Kidney (tissue), 14 donors: Measurements from ENCODE around the gene PSMC4. TPM values are rescaled to one million over a fixed set of nuclear protein-coding genes. Genes with fewer than 3 reads are reported as not detected.

Experiments used
- DNase-seq, 5 donors: peaks; one replicate each; pipeline ENCODE4 v3.0.0-alpha.2; 2013 to 2020
- FAIRE-seq: peaks from 2 replicates; lab custom pipeline; 2012; peaks lifted over from hg19 to GRCh38; lab: Jason Lieb, UNC
- H3K27ac ChIP-seq, 2 donors: one replicate each; pipeline ENCODE4 v1.7.0; 2013; ENCODE audit warnings: low read depth in 2 of 2, low read length in 2 of 2, inconsistent platforms in 1 of 2
- H3K27me3 ChIP-seq: one replicate; pipeline ENCODE4 v1.7.1; 2013; ENCODE audit warnings: low read length, inconsistent platforms; ENCODE audit not compliant: control insufficient read depth, insufficient read depth
- H3K36me3 ChIP-seq, 3 donors: one replicate each; pipeline versions ENCODE4 v1.7.0 to v1.7.1; 2013; ENCODE audit warnings: low read length in 3 of 3, control low read depth in 1 of 3, inconsistent platforms in 1 of 3; ENCODE audit not compliant: insufficient read depth in 3 of 3, control insufficient read depth in 2 of 3
- H3K4me1 ChIP-seq, 3 donors: one replicate each; pipeline versions ENCODE4 v1.7.0 to v1.7.1; 2013; ENCODE audit warnings: low read length in 3 of 3, inconsistent platforms in 1 of 3, low read depth in 1 of 3; ENCODE audit not compliant: control insufficient read depth in 2 of 3, insufficient read depth in 2 of 3
- H3K4me3 ChIP-seq, 3 donors: one replicate each; pipeline versions ENCODE4 v1.7.0 to v1.8.1; 2013; ENCODE audit warnings: low read length in 3 of 3, control low read depth in 1 of 3, inconsistent platforms in 1 of 3
- H3K9ac ChIP-seq, 3 donors: one replicate each; pipeline versions ENCODE4 v1.7.0 to v1.7.1; 2013; ENCODE audit warnings: low read length in 3 of 3, control low read depth in 1 of 3, inconsistent platforms in 1 of 3
- H3K9me3 ChIP-seq, 3 donors: one replicate each; pipeline versions ENCODE4 v1.7.0 to v1.7.1; 2013; ENCODE audit warnings: low read length in 3 of 3, control low read depth in 1 of 3, inconsistent platforms in 1 of 3; ENCODE audit not compliant: control insufficient read depth in 2 of 3, insufficient read depth in 1 of 3
- CTCF ChIP-seq: IDR thresholded peaks from 3 replicates; pipeline ENCODE4 v1.5.1; 2012; ENCODE audit warnings: mild to moderate bottlenecking, moderate library complexity, borderline replicate concordance; ENCODE audit not compliant: insufficient read depth; ENCODE audit errors: extremely low read depth
- intact Hi-C: fragments of 100-400 bp; cut with DNase I; formaldehyde crosslinking; loops from one replicate; pipeline ENCODE4 v1.11.1; 2022
- polyA plus RNA-seq: library from polyadenylated mRNA; stranded (reverse); fragments of 350-450 nt; fragmentation: Illumina TruSeq; extraction: RNeasy Lipid Tissue Mini Kit (QIAGEN cat#74804); gene quantifications from one replicate; pipeline ENCODE4 v1.2.3, GENCODE V29; 2014; ENCODE audit warnings: low read depth, low replicate concordance; ENCODE audit not compliant: insufficient read depth
- total RNA-seq: library from RNA; stranded (reverse); fragmentation: NEBNext Ultra II Directional; extraction: Animal tissue kit (Norgen Biotek cat#: 25700); gene quantifications from one replicate; pipeline ENCODE4 v1.2.1, GENCODE V29; 2021
- donor health status: control.
- donor health status: control.
- donor health status: control.
- donor health status: control.
- donor health status: control.
- donor health status: DM: yes; HTN: yes; CAD: no.
- donor health status: Normal renal cell carcinoma (clear cell type).

Gene PSMC4
- total and polyA plus RNA-seq, 2 donors from 2014 or later: 84.7 to 113 TPM

GRCh38 chr19:39966617-39967016 lies 4.3 kb upstream of the PSMC4 start:
- Histone ChIP-seq H3K9ac (no peak overlapping the region), H3K27ac (no peak overlapping the region), H3K4me1 (peaks cover 0 to 7% (median 5%) of the 10 kb centered on the region in 3 donors), H3K9me3 (no peaks in the 10 kb centered on the region), H3K4me3 (no peak overlapping the region), H3K36me3 (no peaks in the 10 kb centered on the region), H3K27me3 (no peaks in the 10 kb centered on the region)
- FAIRE-seq: no peak
- no peak for TF ChIP-seq CTCF
- DNase-seq: no peak
- intact Hi-C loops: no loop called here

DNA sequence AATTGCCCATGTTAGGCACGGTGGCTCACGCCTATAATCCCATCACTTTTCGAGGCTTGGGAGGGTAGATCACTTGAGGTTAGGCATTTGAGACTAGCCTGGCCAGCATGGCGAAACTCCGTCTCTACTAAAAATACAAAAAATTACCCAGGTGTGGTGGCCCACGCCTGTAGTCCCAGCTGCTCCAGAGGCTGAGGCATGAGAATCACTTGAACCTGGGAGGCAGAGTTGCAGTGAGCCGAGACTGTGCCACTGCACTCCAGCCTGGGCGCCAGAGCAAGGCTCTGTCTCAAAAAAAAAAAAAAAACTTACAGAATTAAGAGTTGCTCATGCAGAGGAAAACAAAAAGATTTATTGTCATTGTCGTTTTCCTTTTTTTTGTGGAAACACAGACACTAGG lies 3.4 kb upstream of the PSMC4 start:
- H3K9ac ChIP-seq: no peak overlapping the region
- H3K4me1 ChIP-seq: peaks cover 0 to 11% (median 11%) of the 10 kb centered on the region in 3 donors
- DNase-seq: no peak
- no peak for FAIRE-seq
- H3K27me3 ChIP-seq: no peaks in the 10 kb centered on the region
- no peak overlapping the region for H3K4me3 ChIP-seq
- intact Hi-C loops: no loop called here
- peaks cover 0 to 3% (median 0%) of the 10 kb centered on the region in 3 donors for H3K36me3 ChIP-seq
- no peak overlapping the region for H3K27ac ChIP-seq
- no peaks in the 10 kb centered on the region for H3K9me3 ChIP-seq
- TF ChIP-seq CTCF: no peak

DNA sequence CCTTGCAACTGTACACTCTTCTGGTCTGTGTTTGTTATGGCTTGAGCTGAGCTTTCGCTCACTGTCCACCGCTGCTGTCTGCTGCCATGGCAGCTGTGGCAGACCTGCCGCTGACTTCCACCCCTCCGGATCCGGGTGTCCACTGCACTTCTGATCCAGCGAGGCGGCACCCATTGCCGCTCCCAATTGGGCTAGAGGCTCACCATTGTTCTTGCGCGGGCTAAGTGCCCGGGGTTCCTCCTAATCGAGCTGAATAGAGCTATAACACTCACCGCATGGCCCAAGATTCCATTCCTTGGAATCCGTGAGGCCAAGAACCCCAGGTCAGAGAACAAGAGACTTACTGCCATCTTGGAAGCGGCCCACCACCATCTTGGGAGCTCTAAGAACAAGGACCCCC lies 2.2 kb upstream of the PSMC4 start:
- Histone ChIP-seq H3K36me3 (peaks cover 0 to 11% (median 9%) of the 10 kb centered on the region in 3 donors), H3K9me3 (no peaks in the 10 kb centered on the region), H3K4me3 (no peak overlapping the region), H3K4me1 (peaks cover 0 to 11% (median 11%) of the 10 kb centered on the region in 3 donors), H3K9ac (no peak overlapping the region), H3K27me3 (no peaks in the 10 kb centered on the region), H3K27ac (no peak overlapping the region)
- TF ChIP-seq CTCF: no peak
- intact Hi-C loops: no loop called here
- DNase-seq (no peak), FAIRE-seq (no peak)

DNA sequence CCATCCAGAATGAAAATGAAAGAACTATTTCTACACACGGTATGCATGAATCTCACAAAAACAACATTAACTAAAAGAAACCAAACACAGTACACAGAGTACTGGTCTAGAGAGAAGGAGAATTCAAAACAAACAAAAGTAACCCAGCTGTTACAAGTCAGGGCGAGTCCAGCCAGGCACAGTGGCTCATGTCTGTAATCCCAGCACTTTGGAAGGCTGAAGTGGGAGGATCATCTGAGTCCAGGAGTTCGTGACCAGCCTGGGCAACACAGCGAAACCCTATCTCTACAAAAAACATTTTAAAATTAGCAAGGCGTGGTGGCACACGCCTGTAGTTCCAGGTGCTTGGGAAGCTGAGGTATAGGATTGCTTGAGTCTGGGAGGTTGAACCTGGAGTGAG lies 1.7 kb upstream of the PSMC4 start:
- Histone ChIP-seq H3K4me1 (peaks cover 0 to 11% (median 11%) of the 10 kb centered on the region in 3 donors), H3K36me3 (peaks cover 0 to 14% (median 14%) of the 10 kb centered on the region in 3 donors), H3K27me3 (no peaks in the 10 kb centered on the region), H3K9me3 (no peaks in the 10 kb centered on the region), H3K27ac (no peak overlapping the region), H3K9ac (no peak overlapping the region), H3K4me3 (no peak overlapping the region)
- intact Hi-C loops: no loop called here
- DNase-seq (no peak), FAIRE-seq (no peak)
- TF ChIP-seq CTCF: no peak
